GM23248 (cell line): Measurements from ENCODE around the gene RGS14.

Source experiments
- EZH2 ChIP-seq: fragments of 200-600 bp; sonication (generic); IDR thresholded peaks from 2 replicates; pipeline ENCODE4 v1.6.1; 2018; ENCODE audit warnings: antibody characterized with exemption, mild to moderate bottlenecking; ENCODE audit not compliant: insufficient read depth, poor library complexity, severe bottlenecking
- EZH2phosphoT487 ChIP-seq: fragments of 200-600 bp; sonication (generic); IDR thresholded peaks from 2 replicates; pipeline ENCODE4 v1.6.1; 2018; ENCODE audit warnings: antibody characterized with exemption, moderate library complexity, mild to moderate bottlenecking, low read depth; ENCODE audit not compliant: insufficient read depth

- TF ChIP-seq EZH2phosphoT487 (no peak), EZH2 (no peak)
These were observed 9.0 kb downstream of the RGS14 start for GRCh38 chr5:177366528-177367322.
